ENCODE results near the gene PEG3.

DNA sequence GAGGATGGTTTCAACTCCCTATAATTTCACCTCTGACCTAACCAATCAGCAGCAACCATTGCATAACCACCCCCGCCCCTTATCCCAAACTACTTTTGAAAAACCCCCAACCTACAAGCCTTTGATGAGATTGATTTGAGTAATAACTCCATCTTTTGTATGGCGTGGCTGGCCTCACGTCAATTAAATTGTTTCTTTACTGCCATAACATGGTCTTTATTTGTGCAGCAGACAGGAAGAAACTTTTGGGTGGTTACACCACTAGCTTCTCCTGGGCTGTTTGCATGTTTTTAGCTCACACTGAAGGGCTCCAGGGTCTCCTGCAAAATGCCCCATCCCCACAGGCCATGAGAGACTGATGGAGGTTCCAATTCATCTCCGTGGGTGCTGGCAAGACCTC lies 34.0 kb upstream of the PEG3 start:
- TF ChIP-seq, protein P1, sequence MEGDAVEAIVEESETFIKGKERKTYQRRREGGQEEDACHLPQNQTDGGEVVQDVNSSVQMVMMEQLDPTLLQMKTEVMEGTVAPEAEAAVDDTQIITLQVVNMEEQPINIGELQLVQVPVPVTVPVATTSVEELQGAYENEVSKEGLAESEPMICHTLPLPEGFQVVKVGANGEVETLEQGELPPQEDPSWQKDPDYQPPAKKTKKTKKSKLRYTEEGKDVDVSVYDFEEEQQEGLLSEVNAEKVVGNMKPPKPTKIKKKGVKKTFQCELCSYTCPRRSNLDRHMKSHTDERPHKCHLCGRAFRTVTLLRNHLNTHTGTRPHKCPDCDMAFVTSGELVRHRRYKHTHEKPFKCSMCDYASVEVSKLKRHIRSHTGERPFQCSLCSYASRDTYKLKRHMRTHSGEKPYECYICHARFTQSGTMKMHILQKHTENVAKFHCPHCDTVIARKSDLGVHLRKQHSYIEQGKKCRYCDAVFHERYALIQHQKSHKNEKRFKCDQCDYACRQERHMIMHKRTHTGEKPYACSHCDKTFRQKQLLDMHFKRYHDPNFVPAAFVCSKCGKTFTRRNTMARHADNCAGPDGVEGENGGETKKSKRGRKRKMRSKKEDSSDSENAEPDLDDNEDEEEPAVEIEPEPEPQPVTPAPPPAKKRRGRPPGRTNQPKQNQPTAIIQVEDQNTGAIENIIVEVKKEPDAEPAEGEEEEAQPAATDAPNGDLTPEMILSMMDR (IDR thresholded peaks at IDR 0.05; ENCODE audit: low read length), result no peak
- no peak for TF ChIP-seq EZH2 (optimal IDR thresholded peaks at IDR 0.05; ENCODE audit: low read depth, low read length)

All from MM.1S (cell line).